Small intestine (tissue), 7 donors: ENCODE results near the gene TNFRSF6B. TPM values are rescaled to one million over a fixed set of nuclear protein-coding genes. Genes with fewer than 3 reads are reported as not detected.

ENCODE experiments used
- DNase-seq, 2 donors: peaks; one replicate each; pipeline versions ENCODE4 v3.0.0 to v3.0.0-alpha.2; 2013
- FAIRE-seq: peaks from 2 replicates; lab custom pipeline; 2012; peaks lifted over from hg19 to GRCh38; lab: Jason Lieb, UNC
- H3K27ac ChIP-seq, 3 donors: one replicate each; pipeline ENCODE4 v1.5.1; 2013; ENCODE audit warnings: low read length in 2 of 3, mild to moderate bottlenecking in 2 of 3, control low read depth in 1 of 3, inconsistent platforms in 1 of 3, low read depth in 1 of 3, moderate library complexity in 1 of 3
- H3K27me3 ChIP-seq, 3 donors: one replicate each; pipeline ENCODE4 v1.6.1; 2013; ENCODE audit warnings: low read length in 3 of 3, inconsistent platforms in 1 of 3; ENCODE audit not compliant: control insufficient read depth in 3 of 3, insufficient read depth in 3 of 3
- H3K36me3 ChIP-seq, 3 donors: one replicate each; pipeline ENCODE4 v1.6.1; 2013; ENCODE audit warnings: low read length in 3 of 3, inconsistent platforms in 1 of 3, low read depth in 1 of 3, mild to moderate bottlenecking in 1 of 3, moderate library complexity in 1 of 3; ENCODE audit not compliant: control insufficient read depth in 3 of 3, insufficient read depth in 2 of 3
- H3K4me1 ChIP-seq, 3 donors: one replicate each; pipeline ENCODE4 v1.6.1; 2013; ENCODE audit warnings: low read length in 2 of 3, inconsistent platforms in 1 of 3, low read depth in 1 of 3, mild to moderate bottlenecking in 1 of 3, moderate library complexity in 1 of 3; ENCODE audit not compliant: control insufficient read depth in 3 of 3, insufficient read depth in 2 of 3
- H3K4me3 ChIP-seq, 3 donors: one replicate each; pipeline ENCODE4 v1.5.1; 2013; ENCODE audit warnings: low read length in 3 of 3, control low read depth in 1 of 3, inconsistent platforms in 1 of 3, low read depth in 1 of 3, mild to moderate bottlenecking in 1 of 3, moderate library complexity in 1 of 3
- H3K9me3 ChIP-seq, 2 donors: one replicate each; pipeline ENCODE4 v1.6.1; 2013; ENCODE audit warnings: low read depth in 1 of 2, low read length in 1 of 2; ENCODE audit not compliant: control insufficient read depth in 2 of 2, insufficient read depth in 1 of 2
- WGBS, 3 donors: extraction: QIAGEN DNeasy Blood & Tissue Kit; methylation state at CpG; one replicate each; pipeline ENCODE4 v1.1.7; 2013; 5-methylcytosine and 5-hydroxymethylcytosine counted together
- polyA plus RNA-seq, 4 donors: library from polyadenylated mRNA; stranded (reverse) in 3 of 4; unstranded in 1 of 4; fragments of 200-250 nt in 3 of 4; fragments of 120-200 nt in 1 of 4; gene quantifications; one replicate each; pipeline versions ENCODE4 v1.2.1 to v1.2.3, GENCODE V29; 2013
- donor health status: healthy with polysubstance abuse.
- donor health status: control.
- donor health status: control.
- donor health status: Bipolar disorder and iron deficiency.
- donor health status: healthy.

TNFRSF6B gene
- polyA plus RNA-seq, 4 donors: 1.9 to 15.9 (median 5.8) TPM

GRCh38 chr20:63653041-63653973 is 43.1 kb upstream of the TNFRSF6B start, which contains the start of gene STMN3:
Gene STMN3, minus strand, starts transcription at chr20:63653424. Its CDS starts 79 bp downstream, at chr20:63653345.
- Histone ChIP-seq H3K36me3 (peaks cover 0 to 2% (median 0%) of the 10 kb centered on the region in 3 donors), H3K9me3 (no peaks in the 10 kb centered on the region), H3K4me3 (peak within 1 kb of the TSS; percentile 42 to 59 (median 48)), H3K27me3 (peaks cover 0 to 22% (median 0%) of the 10 kb centered on the region in 3 donors), H3K4me1 (peaks cover 0 to 20% (median 0%) of the 10 kb centered on the region in 3 donors), H3K27ac (peak within 1 kb of the TSS in 2 of 3 donors; percentile 45 to 72)
- no peak for FAIRE-seq
- DNase-seq: peak; percentile 43 to 92
- WGBS, 3 donors: 0 to 3% (median 1%) methylated on average over 37 to 73 of the region's 73 CpGs

- Histone ChIP-seq H3K4me1 (peaks cover 0 to 23% (median 0%) of the 10 kb centered on the region in 3 donors), H3K36me3 (no peaks in the 10 kb centered on the region), H3K9me3 (no peaks in the 10 kb centered on the region), H3K27me3 (peaks cover 0 to 22% (median 0%) of the 10 kb centered on the region in 3 donors), H3K27ac (peak overlapping the region in 2 of 3 donors; percentile 14 to 72), H3K4me3 (peak overlapping the region in 2 of 3 donors; percentile 39 to 42)
- 49 to 56% (median 52%) methylated on average over 14 to 15 of the region's 15 CpGs for WGBS, 3 donors
- FAIRE-seq (no peak), DNase-seq (no peak)
These were observed 42.3 kb upstream of the TNFRSF6B start for GRCh38 chr20:63653974-63654668.

- Histone ChIP-seq H3K4me1 (peaks cover 0 to 31% (median 2%) of the 10 kb centered on the region in 3 donors), H3K27me3 (peaks cover 0 to 22% (median 0%) of the 10 kb centered on the region in 3 donors), H3K4me3 (no peak overlapping the region), H3K27ac (no peak overlapping the region), H3K9me3 (no peaks in the 10 kb centered on the region), H3K36me3 (no peaks in the 10 kb centered on the region)
- no peak for DNase-seq
- 65 to 79% (median 73%) methylated on average over 4 of the region's 4 CpGs for WGBS, 3 donors
- no peak for FAIRE-seq
These were observed 41.2 kb upstream of the TNFRSF6B start for GRCh38 chr20:63655249-63655648.

GRCh38 chr20:63656451-63656850 is 40.0 kb upstream of the TNFRSF6B start:
- Histone ChIP-seq H3K4me1 (peaks cover 0 to 31% (median 2%) of the 10 kb centered on the region in 3 donors), H3K36me3 (peaks cover 0 to 9% (median 0%) of the 10 kb centered on the region in 3 donors), H3K27me3 (peaks cover 0 to 17% (median 0%) of the 10 kb centered on the region in 3 donors), H3K4me3 (no peak overlapping the region), H3K27ac (no peak overlapping the region), H3K9me3 (no peaks in the 10 kb centered on the region)
- DNase-seq (no peak), FAIRE-seq (no peak)
- 77 to 88% (median 78%) methylated on average over 3 of the region's 3 CpGs for WGBS, 3 donors

- peaks cover 0 to 19% (median 3%) of the 10 kb centered on the region in 3 donors for H3K36me3 ChIP-seq
- no peak for FAIRE-seq
- WGBS, 3 donors: 46 to 69% (median 68%) methylated on average over 28 to 31 of the region's 31 CpGs
- peak overlapping the region in 1 of 3 donors; percentile 79 for H3K4me3 ChIP-seq
- DNase-seq: no peak
- peaks cover 0 to 10% (median 0%) of the 10 kb centered on the region in 3 donors for H3K27me3 ChIP-seq
- no peaks in the 10 kb centered on the region for H3K9me3 ChIP-seq
- peak overlapping the region in 2 of 3 donors; percentile 70 to 72 for H3K27ac ChIP-seq
- H3K4me1 ChIP-seq: peaks cover 0 to 26% (median 2%) of the 10 kb centered on the region in 3 donors
These were observed 39.1 kb upstream of the TNFRSF6B start for GRCh38 chr20:63657260-63657936.

GRCh38 chr20:63657937-63658748 is 38.3 kb upstream of the TNFRSF6B start, which contains the start of gene RTEL1:
Gene RTEL1, plus strand, starts transcription at chr20:63658312. Its CDS starts 1,091 bp downstream, at chr20:63659403.
- WGBS, 3 donors: 2 to 7% (median 6%) methylated on average over 72 to 73 of the region's 73 CpGs

GRCh38 chr20:63658749-63659187 is 37.7 kb upstream of the TNFRSF6B start:
- 3 to 5% (median 3%) methylated on average over 24 to 25 of the region's 25 CpGs for WGBS, 3 donors
- FAIRE-seq: no peak
- peaks cover 0 to 23% (median 2%) of the 10 kb centered on the region in 3 donors for H3K4me1 ChIP-seq
- H3K9me3 ChIP-seq: no peaks in the 10 kb centered on the region
- peaks cover 2 to 32% (median 6%) of the 10 kb centered on the region in 3 donors for H3K36me3 ChIP-seq
- H3K27ac ChIP-seq: peak overlapping the region in 2 of 3 donors; percentile 70 to 77
- no peak for DNase-seq
- H3K4me3 ChIP-seq: peak overlapping the region; percentile 37 to 79 (median 71)
- peaks cover 0 to 4% (median 0%) of the 10 kb centered on the region in 3 donors for H3K27me3 ChIP-seq

More at GRCh38 chr20:63657937-63658748, 38.3 kb upstream of the TNFRSF6B start, which contains the start of gene RTEL1:
- peak within 1 kb of the TSS; percentile 27 to 77 (median 70) for H3K27ac ChIP-seq
- FAIRE-seq (no peak), DNase-seq (peak; percentile 90 to 97)
- peaks cover 0 to 6% (median 0%) of the 10 kb centered on the region in 3 donors for H3K27me3 ChIP-seq
- H3K4me1 ChIP-seq: peaks cover 0 to 26% (median 2%) of the 10 kb centered on the region in 3 donors
- peak within 1 kb of the TSS; percentile 37 to 79 (median 71) for H3K4me3 ChIP-seq
- no peaks in the 10 kb centered on the region for H3K9me3 ChIP-seq
- peaks cover 0 to 26% (median 4%) of the 10 kb centered on the region in 3 donors for H3K36me3 ChIP-seq
